ENCODE measurements around the gene RBM11.
"Not testable (repeated sequence)": the region's sequence is repeated elsewhere in the genome, so short reads cannot be mapped to it uniquely, and the experiment has no call there.

RBM11 gene

GRCh38 chr21:14215971-14216641 is at the start of gene RBM11:
Gene RBM11, plus strand, starts transcription at chr21:14216157. Its CDS starts 30 bp downstream, at chr21:14216187.
- no peaks in the 10 kb centered on the region for H3K9me3 ChIP-seq (ENCODE audit: control insufficient read depth, low read depth, low read length)
- no peaks in the 10 kb centered on the region for H3K36me3 ChIP-seq (ENCODE audit: control insufficient read depth, low read depth, low read length)
- H3K9ac ChIP-seq (ENCODE audit: low read length): peak within 1 kb of the TSS; percentile 31
- peaks cover 7% of the 10 kb centered on the region for H3K27me3 ChIP-seq (ENCODE audit: control insufficient read depth, insufficient read depth, low read length)
- no peaks in the 10 kb centered on the region for H3K4me1 ChIP-seq (ENCODE audit: control insufficient read depth, low read depth, low read length)
- no peak within 1 kb of the TSS for H3K27ac ChIP-seq (ENCODE audit: low read length)
- H3K4me3 ChIP-seq (ENCODE audit: low read length): peak within 1 kb of the TSS; percentile 81

- H3K4me1 ChIP-seq (ENCODE audit: control insufficient read depth, low read depth, low read length); H3K4me3 ChIP-seq (ENCODE audit: low read length); H3K9me3 ChIP-seq (ENCODE audit: control insufficient read depth, low read depth, low read length); H3K9ac ChIP-seq (ENCODE audit: low read length); H3K27me3 ChIP-seq (ENCODE audit: control insufficient read depth, insufficient read depth, low read length); H3K36me3 ChIP-seq (ENCODE audit: control insufficient read depth, low read depth, low read length); H3K27ac ChIP-seq (ENCODE audit: low read length): not testable (repeated sequence)
These were observed 49.3 kb upstream of the RBM11 start for GRCh38 chr21:14166463-14167223.

GRCh38 chr21:14206222-14206621 is 9.7 kb upstream of the RBM11 start:
- Histone ChIP-seq H3K36me3 (ENCODE audit: control insufficient read depth, low read depth, low read length) (no peaks in the 10 kb centered on the region), H3K4me1 (ENCODE audit: control insufficient read depth, low read depth, low read length) (no peaks in the 10 kb centered on the region), H3K9me3 (ENCODE audit: control insufficient read depth, low read depth, low read length) (no peaks in the 10 kb centered on the region), H3K4me3 (ENCODE audit: low read length) (no peak overlapping the region), H3K27ac (ENCODE audit: low read length) (no peak overlapping the region), H3K27me3 (ENCODE audit: control insufficient read depth, insufficient read depth, low read length) (no peaks in the 10 kb centered on the region), H3K9ac (ENCODE audit: low read length) (no peak overlapping the region)

GRCh38 chr21:14210738-14211137 is 5.2 kb upstream of the RBM11 start, which contains the start of gene LIPI:
Gene LIPI, minus strand, starts transcription at chr21:14210955. Its CDS starts 110 bp downstream, at chr21:14210845.
- no peaks in the 10 kb centered on the region for H3K36me3 ChIP-seq (ENCODE audit: control insufficient read depth, low read depth, low read length)
- no peaks in the 10 kb centered on the region for H3K4me1 ChIP-seq (ENCODE audit: control insufficient read depth, low read depth, low read length)
- H3K9me3 ChIP-seq (ENCODE audit: control insufficient read depth, low read depth, low read length): no peaks in the 10 kb centered on the region
- no peak within 1 kb of the TSS for H3K4me3 ChIP-seq (ENCODE audit: low read length)
- H3K27ac ChIP-seq (ENCODE audit: low read length): no peak within 1 kb of the TSS
- no peaks in the 10 kb centered on the region for H3K27me3 ChIP-seq (ENCODE audit: control insufficient read depth, insufficient read depth, low read length)
- H3K9ac ChIP-seq (ENCODE audit: low read length): no peak within 1 kb of the TSS

GRCh38 chr21:14213164-14213563 is 2.8 kb upstream of the RBM11 start:
- Histone ChIP-seq H3K4me1 (ENCODE audit: control insufficient read depth, low read depth, low read length) (no peaks in the 10 kb centered on the region), H3K4me3 (ENCODE audit: low read length) (no peak overlapping the region), H3K27me3 (ENCODE audit: control insufficient read depth, insufficient read depth, low read length) (peaks cover 7% of the 10 kb centered on the region), H3K9me3 (ENCODE audit: control insufficient read depth, low read depth, low read length) (no peaks in the 10 kb centered on the region), H3K36me3 (ENCODE audit: control insufficient read depth, low read depth, low read length) (no peaks in the 10 kb centered on the region), H3K9ac (ENCODE audit: low read length) (no peak overlapping the region), H3K27ac (ENCODE audit: low read length) (no peak overlapping the region)

GRCh38 chr21:14223365-14223764 is 7.4 kb downstream of the RBM11 start:
- Histone ChIP-seq H3K9me3 (ENCODE audit: control insufficient read depth, low read depth, low read length) (peaks cover 1% of the 10 kb centered on the region), H3K36me3 (ENCODE audit: control insufficient read depth, low read depth, low read length) (no peaks in the 10 kb centered on the region), H3K4me3 (ENCODE audit: low read length) (no peak overlapping the region), H3K4me1 (ENCODE audit: control insufficient read depth, low read depth, low read length) (no peaks in the 10 kb centered on the region), H3K27ac (ENCODE audit: low read length) (no peak overlapping the region), H3K27me3 (ENCODE audit: control insufficient read depth, insufficient read depth, low read length) (no peaks in the 10 kb centered on the region), H3K9ac (ENCODE audit: low read length) (no peak overlapping the region)

- no peak overlapping the region for H3K4me3 ChIP-seq (ENCODE audit: low read length)
- H3K4me1 ChIP-seq (ENCODE audit: control insufficient read depth, low read depth, low read length): no peaks in the 10 kb centered on the region
- peaks cover 24% of the 10 kb centered on the region for H3K9me3 ChIP-seq (ENCODE audit: control insufficient read depth, low read depth, low read length)
- no peaks in the 10 kb centered on the region for H3K36me3 ChIP-seq (ENCODE audit: control insufficient read depth, low read depth, low read length)
- H3K27ac ChIP-seq (ENCODE audit: low read length): no peak overlapping the region
- no peaks in the 10 kb centered on the region for H3K27me3 ChIP-seq (ENCODE audit: control insufficient read depth, insufficient read depth, low read length)
- no peak overlapping the region for H3K9ac ChIP-seq (ENCODE audit: low read length)
These were observed 13.4 kb downstream of the RBM11 start for GRCh38 chr21:14229399-14229798.

- peaks cover 8% of the 10 kb centered on the region for H3K9me3 ChIP-seq (ENCODE audit: control insufficient read depth, low read depth, low read length)
- no peaks in the 10 kb centered on the region for H3K4me1 ChIP-seq (ENCODE audit: control insufficient read depth, low read depth, low read length)
- no peaks in the 10 kb centered on the region for H3K27me3 ChIP-seq (ENCODE audit: control insufficient read depth, insufficient read depth, low read length)
- H3K4me3 ChIP-seq (ENCODE audit: low read length): no peak overlapping the region
- no peaks in the 10 kb centered on the region for H3K36me3 ChIP-seq (ENCODE audit: control insufficient read depth, low read depth, low read length)
- H3K27ac ChIP-seq (ENCODE audit: low read length): no peak overlapping the region
- H3K9ac ChIP-seq (ENCODE audit: low read length): no peak overlapping the region
These were observed 19.1 kb downstream of the RBM11 start for GRCh38 chr21:14235101-14235500.

- H3K4me3 ChIP-seq (ENCODE audit: low read length): no peak overlapping the region
- peaks cover 7% of the 10 kb centered on the region for H3K9me3 ChIP-seq (ENCODE audit: control insufficient read depth, low read depth, low read length)
- no peak overlapping the region for H3K27ac ChIP-seq (ENCODE audit: low read length)
- no peaks in the 10 kb centered on the region for H3K4me1 ChIP-seq (ENCODE audit: control insufficient read depth, low read depth, low read length)
- H3K27me3 ChIP-seq (ENCODE audit: control insufficient read depth, insufficient read depth, low read length): no peaks in the 10 kb centered on the region
- H3K36me3 ChIP-seq (ENCODE audit: control insufficient read depth, low read depth, low read length): no peaks in the 10 kb centered on the region
- H3K9ac ChIP-seq (ENCODE audit: low read length): no peak overlapping the region
These were observed 20.2 kb downstream of the RBM11 start for GRCh38 chr21:14236180-14236579.

GRCh38 chr21:14239281-14239680 is 23.3 kb downstream of the RBM11 start:
- no peak overlapping the region for H3K27ac ChIP-seq (ENCODE audit: low read length)

GRCh38 chr21:14241297-14241696 is 25.3 kb downstream of the RBM11 start:
- peaks cover 4% of the 10 kb centered on the region for H3K4me1 ChIP-seq (ENCODE audit: control insufficient read depth, low read depth, low read length)
- H3K36me3 ChIP-seq (ENCODE audit: control insufficient read depth, low read depth, low read length): no peaks in the 10 kb centered on the region
- no peak overlapping the region for H3K4me3 ChIP-seq (ENCODE audit: low read length)
- H3K27ac ChIP-seq (ENCODE audit: low read length): no peak overlapping the region
- no peak overlapping the region for H3K9ac ChIP-seq (ENCODE audit: low read length)
- H3K27me3 ChIP-seq (ENCODE audit: control insufficient read depth, insufficient read depth, low read length): no peaks in the 10 kb centered on the region
- H3K9me3 ChIP-seq (ENCODE audit: control insufficient read depth, low read depth, low read length): no peaks in the 10 kb centered on the region

More at GRCh38 chr21:14239281-14239680, 23.3 kb downstream of the RBM11 start:
- Histone ChIP-seq H3K4me3 (ENCODE audit: low read length) (no peak overlapping the region), H3K9ac (ENCODE audit: low read length) (no peak overlapping the region), H3K27me3 (ENCODE audit: control insufficient read depth, insufficient read depth, low read length) (no peaks in the 10 kb centered on the region), H3K4me1 (ENCODE audit: control insufficient read depth, low read depth, low read length) (peaks cover 4% of the 10 kb centered on the region), H3K9me3 (ENCODE audit: control insufficient read depth, low read depth, low read length) (no peaks in the 10 kb centered on the region), H3K36me3 (ENCODE audit: control insufficient read depth, low read depth, low read length) (no peaks in the 10 kb centered on the region)

- H3K27me3 ChIP-seq (ENCODE audit: control insufficient read depth, insufficient read depth, low read length): no peaks in the 10 kb centered on the region
- H3K4me1 ChIP-seq (ENCODE audit: control insufficient read depth, low read depth, low read length): peaks cover 4% of the 10 kb centered on the region
- H3K27ac ChIP-seq (ENCODE audit: low read length): no peak overlapping the region
- H3K9ac ChIP-seq (ENCODE audit: low read length): no peak overlapping the region
- no peak overlapping the region for H3K4me3 ChIP-seq (ENCODE audit: low read length)
- no peaks in the 10 kb centered on the region for H3K9me3 ChIP-seq (ENCODE audit: control insufficient read depth, low read depth, low read length)
- no peaks in the 10 kb centered on the region for H3K36me3 ChIP-seq (ENCODE audit: control insufficient read depth, low read depth, low read length)
These were observed 27.5 kb downstream of the RBM11 start for GRCh38 chr21:14243461-14243860.
